GM12864 (cell line): Measurements from ENCODE around the gene DIAPH3.

ENCODE experiments used
- DNase-seq: peaks from one replicate; pipeline ENCODE4 v3.0.0-alpha.2; 2011; ENCODE audit warnings: low read depth
- H3K4me3 ChIP-seq: 2 replicates; pipeline ENCODE4 v1.5.1; 2011; ENCODE audit warnings: mild to moderate bottlenecking, low read depth, low read length, control low read depth
- TF ChIP-seq, protein P1 (sequence below): IDR thresholded peaks from 2 replicates; pipeline ENCODE4 v1.5.1; 2011; ENCODE audit warnings: low read depth, mild to moderate bottlenecking, moderate library complexity, low read length, control low read depth, inconsistent platforms; ENCODE audit errors: missing control alignments

The DIAPH3 gene

DNA sequence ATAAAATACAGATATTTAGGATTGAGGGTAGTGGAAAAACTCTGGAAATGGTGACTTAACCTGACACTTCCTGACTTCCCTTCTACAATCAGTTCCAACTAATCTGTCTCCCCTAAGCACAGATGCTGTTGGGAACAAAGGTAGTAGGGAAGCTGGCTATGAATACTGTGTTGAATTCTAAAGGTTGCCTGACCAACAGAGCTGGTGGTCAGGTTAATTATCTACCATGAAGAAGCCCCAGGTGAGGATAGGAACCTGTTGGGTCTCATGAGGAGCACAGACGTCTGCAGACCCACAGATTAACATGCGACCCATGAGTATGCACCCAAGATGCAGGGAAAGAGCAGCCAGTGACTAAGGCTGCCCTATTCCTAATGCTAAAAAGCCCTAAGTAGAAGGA, 172.3 kb downstream of the DIAPH3 start:
- H3K4me3 ChIP-seq: no peak overlapping the region
- TF ChIP-seq, protein P1, sequence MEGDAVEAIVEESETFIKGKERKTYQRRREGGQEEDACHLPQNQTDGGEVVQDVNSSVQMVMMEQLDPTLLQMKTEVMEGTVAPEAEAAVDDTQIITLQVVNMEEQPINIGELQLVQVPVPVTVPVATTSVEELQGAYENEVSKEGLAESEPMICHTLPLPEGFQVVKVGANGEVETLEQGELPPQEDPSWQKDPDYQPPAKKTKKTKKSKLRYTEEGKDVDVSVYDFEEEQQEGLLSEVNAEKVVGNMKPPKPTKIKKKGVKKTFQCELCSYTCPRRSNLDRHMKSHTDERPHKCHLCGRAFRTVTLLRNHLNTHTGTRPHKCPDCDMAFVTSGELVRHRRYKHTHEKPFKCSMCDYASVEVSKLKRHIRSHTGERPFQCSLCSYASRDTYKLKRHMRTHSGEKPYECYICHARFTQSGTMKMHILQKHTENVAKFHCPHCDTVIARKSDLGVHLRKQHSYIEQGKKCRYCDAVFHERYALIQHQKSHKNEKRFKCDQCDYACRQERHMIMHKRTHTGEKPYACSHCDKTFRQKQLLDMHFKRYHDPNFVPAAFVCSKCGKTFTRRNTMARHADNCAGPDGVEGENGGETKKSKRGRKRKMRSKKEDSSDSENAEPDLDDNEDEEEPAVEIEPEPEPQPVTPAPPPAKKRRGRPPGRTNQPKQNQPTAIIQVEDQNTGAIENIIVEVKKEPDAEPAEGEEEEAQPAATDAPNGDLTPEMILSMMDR: no peak

DNA sequence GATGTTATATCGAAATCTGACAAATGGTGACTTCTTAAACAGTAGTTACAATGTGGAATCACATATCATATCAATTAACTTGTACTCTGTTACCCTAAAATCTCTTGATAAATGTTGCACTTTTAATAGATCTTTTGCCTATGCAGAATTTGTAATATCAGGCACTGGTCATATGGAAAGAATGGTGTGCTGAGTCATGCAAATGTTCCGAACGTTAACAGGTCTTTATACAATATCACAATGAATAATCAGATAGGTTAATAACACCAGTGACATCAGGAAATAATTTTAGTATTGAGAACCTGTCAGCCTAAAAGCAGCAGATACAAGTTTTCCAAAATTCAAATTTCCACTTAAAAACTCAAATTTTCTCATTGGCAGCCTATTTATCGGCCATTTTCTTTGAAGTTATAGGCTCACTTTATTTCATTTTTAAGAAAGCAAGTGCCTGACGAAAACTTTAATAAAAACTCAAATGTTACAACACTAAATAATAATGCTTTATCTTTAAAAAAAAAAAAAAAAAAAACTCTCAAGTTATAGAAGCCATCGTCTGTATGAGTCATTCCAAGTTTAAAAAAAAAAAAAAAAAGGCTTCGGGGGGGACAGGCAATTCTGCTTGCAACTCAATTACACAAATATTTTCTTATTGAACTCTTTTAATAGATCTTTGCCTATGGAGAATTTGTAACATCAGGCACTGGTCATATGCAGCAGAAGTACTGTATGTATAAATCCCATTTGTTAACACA, 180.9 kb downstream of the DIAPH3 start:
- H3K4me3 ChIP-seq: no peak overlapping the region
- TF ChIP-seq, protein P1: no peak
- no peak for DNase-seq

More for the DNA sequence above, 172.3 kb downstream of the DIAPH3 start:
- DNase-seq: no peak

DNA sequence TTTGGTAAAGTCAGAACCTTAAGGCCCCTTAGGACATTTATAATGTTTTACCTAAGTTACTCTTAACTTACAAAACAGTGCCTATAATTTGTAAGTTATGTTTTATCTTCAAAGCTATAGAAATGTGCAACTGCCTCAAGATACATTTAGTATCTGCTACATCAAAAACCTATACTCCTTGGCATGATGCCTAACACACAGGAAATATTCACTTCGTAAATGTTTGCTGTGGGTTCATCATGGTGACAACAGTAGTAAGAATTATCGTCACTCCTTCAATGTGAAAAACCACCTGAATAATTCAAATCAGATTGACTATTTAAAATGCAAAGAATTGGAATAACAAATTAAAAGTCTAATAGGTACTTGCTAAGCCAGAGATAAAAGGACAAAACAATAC, 184.1 kb downstream of the DIAPH3 start:
- TF ChIP-seq, protein P1: no peak
- H3K4me3 ChIP-seq: no peak overlapping the region
- no peak for DNase-seq

DNA sequence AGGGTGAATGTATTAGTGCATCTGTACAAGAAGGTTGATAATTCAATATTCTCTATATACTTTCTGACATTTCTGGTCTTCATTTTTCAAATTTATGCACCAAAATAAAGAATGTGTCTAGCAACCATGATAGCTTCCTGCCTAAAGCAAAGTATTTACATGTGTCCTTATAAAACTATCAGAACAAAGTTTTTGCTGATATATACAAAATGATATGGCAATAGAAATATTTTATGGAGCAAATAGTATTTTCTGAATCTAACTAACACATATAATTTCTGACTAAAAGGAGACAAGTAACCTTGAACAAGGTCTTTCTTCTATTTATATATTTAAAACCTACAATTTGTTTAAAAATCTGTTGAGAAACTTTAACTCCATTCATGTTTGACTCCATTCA, 184.9 kb downstream of the DIAPH3 start:
- no peak overlapping the region for H3K4me3 ChIP-seq
- TF ChIP-seq, protein P1: no peak
- no peak for DNase-seq

DNA sequence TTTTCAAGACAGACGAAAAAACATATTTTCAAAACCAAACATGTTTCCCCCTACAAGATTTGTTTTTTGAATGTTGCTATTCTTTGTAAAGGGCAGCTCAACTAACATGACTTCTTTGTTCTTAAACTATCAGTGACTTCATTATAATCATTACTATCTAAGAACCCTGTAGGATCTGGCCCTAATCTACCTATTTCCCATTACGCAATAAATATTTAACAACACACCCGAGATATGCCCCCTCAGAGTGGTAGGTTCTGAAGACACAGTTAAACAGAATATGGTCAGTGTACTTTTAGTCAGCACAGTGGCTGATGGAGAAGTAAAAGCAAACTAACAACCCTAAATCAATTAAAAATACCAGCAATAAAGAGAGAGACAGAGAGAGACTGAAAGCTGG, 186.9 kb downstream of the DIAPH3 start:
- H3K4me3 ChIP-seq: no peak overlapping the region
- TF ChIP-seq, protein P1: no peak
- DNase-seq: no peak

DNA sequence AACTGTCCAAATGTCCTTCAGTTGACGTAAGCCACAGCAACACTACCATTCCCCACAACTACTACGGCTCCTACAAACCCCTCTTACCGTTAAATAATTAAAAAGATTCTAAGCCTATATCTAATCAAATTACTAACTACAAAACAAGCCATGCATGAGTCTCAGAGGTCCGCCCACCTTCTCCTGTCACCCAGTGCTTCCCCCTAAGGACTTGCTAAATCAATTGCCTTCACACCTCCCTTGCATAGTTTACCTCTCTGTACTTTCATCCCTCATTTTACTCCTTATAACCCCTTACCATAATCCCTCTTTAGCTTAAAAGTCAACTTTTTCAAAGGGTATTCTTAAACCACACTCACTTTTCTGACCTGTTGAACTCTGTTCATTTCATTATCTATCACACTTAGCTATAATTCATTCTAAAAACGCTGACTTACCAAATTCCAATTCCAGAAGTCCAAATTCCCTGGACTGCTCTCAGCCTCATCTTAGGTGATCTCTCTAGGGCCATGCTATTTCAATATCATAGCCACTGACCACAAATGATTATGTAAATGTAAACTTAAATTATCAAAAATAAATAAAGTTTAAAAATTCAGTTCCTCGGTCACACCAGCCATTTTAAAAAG, 187.8 kb downstream of the DIAPH3 start:
- DNase-seq: no peak
- no peak overlapping the region for H3K4me3 ChIP-seq
- TF ChIP-seq, protein P1: no peak

DNA sequence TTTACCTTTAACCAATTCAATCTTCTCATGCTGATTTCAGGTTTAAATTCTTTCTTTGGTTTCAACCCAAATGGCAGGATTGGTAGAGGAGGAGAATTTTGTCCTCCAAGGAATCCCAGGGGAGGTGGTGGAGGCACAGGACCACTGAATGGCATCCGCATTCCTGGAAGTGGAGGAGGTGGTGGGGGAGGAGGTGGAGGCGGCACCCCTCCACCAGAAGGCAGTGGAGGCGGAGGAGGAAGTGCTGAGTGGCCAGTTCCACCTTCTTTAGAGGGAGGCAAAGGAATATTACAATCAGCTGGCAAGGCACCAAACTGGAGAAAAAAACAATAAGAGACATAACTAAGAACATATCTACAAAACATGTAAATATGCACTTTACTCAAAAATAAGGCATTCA, 192.9 kb downstream of the DIAPH3 start:
- H3K4me3 ChIP-seq: no peak overlapping the region
- TF ChIP-seq, protein P1: no peak
- DNase-seq: no peak
